B cell (primary cell): ENCODE data around the gene PUDP. TPM values are rescaled to one million over a fixed set of nuclear protein-coding genes. Genes with fewer than 3 reads are reported as not detected.
"Not testable (repeated sequence)": the region's sequence is repeated elsewhere in the genome, so short reads cannot be mapped to it uniquely, and the experiment has no call there.

Experiments
- ATAC-seq: fragments of 200-7000 bp; cut with Tn5 transposase; one replicate; pipeline ENCODE4 v1.10.0; 2021; ENCODE audit warnings: low read depth, mild to moderate bottlenecking, moderate number of reproducible peaks, moderate library complexity
- CTCF ChIA-PET: fragments of 350-600 bp; sonication (Branson Sonifier 250); formaldehyde crosslinking; loops from one replicate; lab custom pipeline; 2021; ENCODE audit warnings: antibody characterized with exemption, inconsistent platforms; lab: Charles Lee
- POLR2A ChIA-PET: fragments of 350-600 bp; sonication (Branson Sonifier 250); formaldehyde crosslinking; loops from one replicate; lab custom pipeline; 2021; ENCODE audit warnings: antibody characterized with exemption; lab: Charles Lee
- DNase-seq: peaks from one replicate; pipeline ENCODE4 v3.0.0; 2013
- H2AFZ ChIP-seq: 2 replicates; pipeline ENCODE4 v1.6.1; 2012; ENCODE audit warnings: mild to moderate bottlenecking, low read depth, low read length; ENCODE audit not compliant: insufficient read depth, poor library complexity, severe bottlenecking
- H3K27ac ChIP-seq, 2 donors: 1 replicate in 1 of 2; 2 replicates in 1 of 2; pipeline ENCODE4 v1.5.1; 2012 to 2013; ENCODE audit warnings: low read length in 2 of 2, mild to moderate bottlenecking in 2 of 2, moderate library complexity in 1 of 2
- H3K27me3 ChIP-seq, 4 experiments: fragments of 200-600 bp in 1 of 4; sonication (generic) in 1 of 4; replicated peaks in 1 of 4; 1 replicate in 2 of 4; 2 replicates in 2 of 4; pipeline versions ENCODE4 v1.6.1 to v1.7.0; 2013 to 2016; ENCODE audit warnings: low read length in 3 of 4, mild to moderate bottlenecking in 2 of 4, mixed read lengths in 1 of 4, moderate library complexity in 1 of 4; ENCODE audit not compliant: insufficient read depth in 4 of 4, control insufficient read depth in 3 of 4; ENCODE audit errors: control extremely low read depth in 1 of 4
- H3K36me3 ChIP-seq, 2 experiments: replicated peaks in 1 of 2; 1 replicate in 1 of 2; 2 replicates in 1 of 2; pipeline versions ENCODE4 v1.6.1 to v1.7.1; 2013; ENCODE audit warnings: low read length in 1 of 2; ENCODE audit not compliant: insufficient read depth in 2 of 2, control insufficient read depth in 1 of 2; ENCODE audit errors: control extremely low read depth in 1 of 2, extremely low read depth in 1 of 2
- H3K4me1 ChIP-seq, 2 donors: fragments of 200-600 bp in 1 of 2; sonication (generic) in 1 of 2; 1 replicate in 1 of 2; 2 replicates in 1 of 2; pipeline versions ENCODE4 v1.5.1 to v1.6.1; 2013 to 2017; ENCODE audit warnings: low read length in 2 of 2; ENCODE audit not compliant: control insufficient read depth in 2 of 2, insufficient read depth in 2 of 2
- H3K4me2 ChIP-seq: replicated peaks from 2 replicates; pipeline ENCODE3; 2012; ENCODE audit warnings: mild to moderate bottlenecking, low read depth, low read length; ENCODE audit not compliant: poor library complexity, severe bottlenecking
- H3K4me3 ChIP-seq, 5 experiments: fragments of 200-600 bp in 1 of 5; sonication (generic) in 1 of 5; 1 replicate in 3 of 5; 2 replicates in 2 of 5; pipeline versions ENCODE4 v1.5.1 to v1.7.0; 2011 to 2016; ENCODE audit warnings: low read length in 4 of 5, mild to moderate bottlenecking in 4 of 5, low read depth in 2 of 5, control low read depth in 1 of 5, moderate library complexity in 1 of 5; ENCODE audit not compliant: insufficient read depth in 1 of 5; ENCODE audit errors: control extremely low read depth in 1 of 5, extremely low read depth in 1 of 5
- H3K79me2 ChIP-seq: fragments of 200-600 bp; sonication (generic); one replicate; pipeline ENCODE4 v1.6.0; 2016; ENCODE audit warnings: low read length; ENCODE audit not compliant: control insufficient read depth, insufficient read depth
- H3K9ac ChIP-seq: fragments of 200-600 bp; sonication (generic); 2 replicates; pipeline ENCODE4 v1.6.1; 2017; ENCODE audit warnings: mild to moderate bottlenecking, low read length, moderate library complexity
- H3K9me3 ChIP-seq, 3 donors: one replicate each; pipeline versions ENCODE4 v1.6.1 to v1.7.1; 2013; ENCODE audit warnings: low read length in 2 of 3; ENCODE audit not compliant: control insufficient read depth in 2 of 3, insufficient read depth in 1 of 3; ENCODE audit errors: control extremely low read depth in 1 of 3
- H4K20me1 ChIP-seq: 2 replicates; pipeline ENCODE4 v1.6.0; 2012; ENCODE audit warnings: mild to moderate bottlenecking, low read length; ENCODE audit not compliant: insufficient read depth, control insufficient read depth, poor library complexity, severe bottlenecking
- H3K27ac Mint-ChIP-seq: one replicate; pipeline ENCODE4 v1.8.0; 2021; ENCODE audit warnings: mixed read lengths
- H3K27me3 Mint-ChIP-seq: one replicate; pipeline ENCODE4 v1.8.0; 2021; ENCODE audit warnings: mixed read lengths
- H3K4me1 Mint-ChIP-seq: one replicate; pipeline ENCODE4 v1.8.0; 2021; ENCODE audit warnings: mixed read lengths
- H3K4me3 Mint-ChIP-seq: one replicate; pipeline ENCODE4 v1.8.0; 2021; ENCODE audit warnings: mixed read lengths
- H3K9me3 Mint-ChIP-seq: one replicate; pipeline ENCODE4 v1.8.0; 2022; ENCODE audit warnings: mixed read lengths; ENCODE audit not compliant: insufficient read depth
- EZH2 ChIP-seq: IDR thresholded peaks from 2 replicates; pipeline ENCODE4 v1.6.1; 2012; ENCODE audit warnings: borderline replicate concordance, low read depth, mild to moderate bottlenecking, moderate library complexity, low read length; ENCODE audit not compliant: insufficient read depth, poor library complexity, severe bottlenecking
- WGBS: methylation state at CpG from one replicate; pipeline ENCODE4 v1.1.5; 2013; ENCODE audit warnings: missing lambda C conversion rate; ENCODE audit not compliant: insufficient coverage; 5-methylcytosine and 5-hydroxymethylcytosine counted together
- intact Hi-C: fragments of 100-400 bp; cut with micrococcal nuclease; formaldehyde crosslinking; loops from one replicate; pipeline ENCODE4 v1.10.0; 2022
- polyA plus RNA-seq: library from polyadenylated mRNA; depleted of rRNA; stranded (reverse); fragments of >200 nt; gene quantifications from 2 replicates; pipeline ENCODE4 v1.2.3, GENCODE V29; 2012
- total RNA-seq, 2 donors: library from RNA; stranded (reverse); fragments of 120-200 nt in 1 of 2; gene quantifications; 1 replicate in 1 of 2; 2 replicates in 1 of 2; pipeline versions ENCODE4 v1.2.3 to v1.2.4, GENCODE V29; 2013 to 2022
- TF ChIP-seq, protein P1 (sequence below): fragments of 200-600 bp; IDR thresholded peaks from one replicate; pipeline ENCODE4 v1.8.0; 2022; ENCODE audit warnings: antibody characterized with exemption, mild to moderate bottlenecking

PUDP gene
- total and polyA plus RNA-seq, 2 donors (not counting 1 experiment from before 2014, with no cell fraction given): 12.8 to 14.1 TPM

DNA sequence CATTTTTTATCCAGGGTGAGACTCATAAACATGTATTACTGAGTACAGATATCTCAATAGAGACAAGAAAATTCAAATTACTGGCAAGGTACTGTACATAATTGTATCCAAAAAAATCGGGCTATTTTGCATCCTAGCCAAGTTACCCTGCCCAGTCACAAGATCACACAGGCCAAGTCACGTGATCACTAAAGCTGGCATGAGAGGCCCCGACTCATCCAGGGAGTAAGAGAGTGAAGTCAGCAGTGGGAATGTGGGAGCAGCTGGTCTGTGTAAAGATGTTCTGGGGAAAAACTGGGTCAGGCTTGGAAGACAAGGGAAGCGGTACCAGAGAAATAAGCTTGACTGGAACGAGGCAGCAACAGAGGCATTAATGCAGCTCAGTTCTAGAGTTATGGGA, 119.7 kb downstream of the PUDP start:
- 93% methylated on average over 4 of the region's 5 CpGs for WGBS
- H3K36me3 ChIP-seq: no peaks in the 10 kb centered on the region
- H3K9me3 Mint-ChIP-seq: no peaks in the 10 kb centered on the region

DNA sequence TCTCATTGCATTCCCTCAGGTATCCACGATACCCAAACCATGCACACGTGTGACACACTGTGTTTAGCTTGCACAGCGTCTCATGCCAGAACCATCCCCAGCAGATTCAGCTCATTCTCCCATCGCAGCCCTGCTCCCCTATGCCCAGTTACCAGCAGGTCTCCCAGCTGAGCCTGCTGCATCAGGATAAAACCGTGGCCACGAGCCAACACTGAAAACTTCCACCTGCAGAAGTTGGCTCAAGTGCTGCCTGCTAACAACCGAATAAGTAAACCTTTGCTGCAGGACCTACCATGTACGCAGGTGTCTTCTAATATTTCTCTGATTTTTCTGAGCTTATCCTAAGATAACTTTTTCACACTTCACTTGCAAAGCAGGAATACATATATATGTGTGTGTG, 120.9 kb downstream of the PUDP start:
- Histone ChIP-seq H4K20me1 (no peaks in the 10 kb centered on the region), H2AFZ (no peak overlapping the region), H3K4me3 (no peak overlapping the region), H3K9ac (no peak overlapping the region), H3K4me1 (no peaks in the 10 kb centered on the region), H3K27ac (no peak overlapping the region), H3K27me3 (no peaks in the 10 kb centered on the region), H3K9me3 (no peaks in the 10 kb centered on the region), H3K36me3 (no peaks in the 10 kb centered on the region), H3K79me2 (no peaks in the 10 kb centered on the region), H3K4me2 (no peak overlapping the region)
- Mint-ChIP-seq H3K4me1 (peaks cover 1% of the 10 kb centered on the region), H3K27ac (no peak overlapping the region), H3K9me3 (no peaks in the 10 kb centered on the region), H3K4me3 (no peak overlapping the region), H3K27me3 (no peaks in the 10 kb centered on the region)
- ChIA-PET POLR2A (no interaction called here), CTCF (no interaction called here)
- ATAC-seq (no peak), DNase-seq (no peak)
- WGBS: 100% methylated on average over 1 of the region's 8 CpGs
- TF ChIP-seq, protein P1, sequence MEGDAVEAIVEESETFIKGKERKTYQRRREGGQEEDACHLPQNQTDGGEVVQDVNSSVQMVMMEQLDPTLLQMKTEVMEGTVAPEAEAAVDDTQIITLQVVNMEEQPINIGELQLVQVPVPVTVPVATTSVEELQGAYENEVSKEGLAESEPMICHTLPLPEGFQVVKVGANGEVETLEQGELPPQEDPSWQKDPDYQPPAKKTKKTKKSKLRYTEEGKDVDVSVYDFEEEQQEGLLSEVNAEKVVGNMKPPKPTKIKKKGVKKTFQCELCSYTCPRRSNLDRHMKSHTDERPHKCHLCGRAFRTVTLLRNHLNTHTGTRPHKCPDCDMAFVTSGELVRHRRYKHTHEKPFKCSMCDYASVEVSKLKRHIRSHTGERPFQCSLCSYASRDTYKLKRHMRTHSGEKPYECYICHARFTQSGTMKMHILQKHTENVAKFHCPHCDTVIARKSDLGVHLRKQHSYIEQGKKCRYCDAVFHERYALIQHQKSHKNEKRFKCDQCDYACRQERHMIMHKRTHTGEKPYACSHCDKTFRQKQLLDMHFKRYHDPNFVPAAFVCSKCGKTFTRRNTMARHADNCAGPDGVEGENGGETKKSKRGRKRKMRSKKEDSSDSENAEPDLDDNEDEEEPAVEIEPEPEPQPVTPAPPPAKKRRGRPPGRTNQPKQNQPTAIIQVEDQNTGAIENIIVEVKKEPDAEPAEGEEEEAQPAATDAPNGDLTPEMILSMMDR: no peak
- no peak for TF ChIP-seq EZH2
- intact Hi-C loops: no loop called here

More for the DNA sequence above, 119.7 kb downstream of the PUDP start:
- DNase-seq: no peak
- no peaks in the 10 kb centered on the region for H3K4me1 ChIP-seq
- no peaks in the 10 kb centered on the region for H3K9me3 ChIP-seq
- H3K27ac ChIP-seq: no peak overlapping the region
- no peak overlapping the region for H3K27ac Mint-ChIP-seq
- no peak overlapping the region for H3K4me3 ChIP-seq
- H3K27me3 Mint-ChIP-seq: no peaks in the 10 kb centered on the region
- no peaks in the 10 kb centered on the region for H3K79me2 ChIP-seq
- ChIA-PET POLR2A (no interaction called here), CTCF (no interaction called here)
- no peaks in the 10 kb centered on the region for H4K20me1 ChIP-seq
- intact Hi-C loops: no loop called here
- no peak for ATAC-seq
- peaks cover 1% of the 10 kb centered on the region for H3K4me1 Mint-ChIP-seq
- H3K4me3 Mint-ChIP-seq: no peak overlapping the region
- TF ChIP-seq, protein P1: no peak
- TF ChIP-seq EZH2: no peak
- H3K9ac ChIP-seq: no peak overlapping the region
- no peak overlapping the region for H2AFZ ChIP-seq
- H3K4me2 ChIP-seq: no peak overlapping the region
- no peaks in the 10 kb centered on the region for H3K27me3 ChIP-seq

DNA sequence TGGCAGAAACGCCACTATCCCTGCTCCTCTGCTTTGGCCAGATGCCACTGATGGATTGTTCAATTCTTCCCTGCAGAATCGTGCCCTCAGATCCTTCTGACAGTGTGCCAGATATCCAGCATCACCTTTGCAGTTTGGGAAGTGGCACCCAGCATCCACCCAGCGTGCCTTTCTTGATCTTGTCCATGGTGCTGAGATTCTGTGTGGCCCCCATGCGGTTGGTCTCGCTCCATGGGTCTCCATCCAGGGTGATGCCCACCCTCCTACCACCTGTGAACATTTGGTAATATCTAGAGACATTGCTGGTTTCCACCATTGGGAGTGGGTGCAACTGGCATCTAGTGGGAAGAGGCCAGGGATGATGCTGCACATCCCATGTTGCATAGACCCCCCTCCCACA, 121.6 kb downstream of the PUDP start:
- H3K4me1 Mint-ChIP-seq, H3K9ac ChIP-seq, POLR2A ChIA-PET, H3K4me3 Mint-ChIP-seq, H3K36me3 ChIP-seq, H3K27me3 ChIP-seq, H3K4me3 ChIP-seq, H4K20me1 ChIP-seq, DNase-seq, H3K27ac Mint-ChIP-seq, intact Hi-C loops, CTCF ChIA-PET, ATAC-seq, H3K79me2 ChIP-seq, H3K27ac ChIP-seq, H3K9me3 ChIP-seq, H3K4me2 ChIP-seq, H3K27me3 Mint-ChIP-seq, H3K4me1 ChIP-seq, H3K9me3 Mint-ChIP-seq, H2AFZ ChIP-seq: not testable (repeated sequence)
- WGBS: 100% methylated on average over 2 of the region's 5 CpGs
